Hematopoietic multipotent progenitor cell treated with erythropoietin and hydrocortisone succinate and interleukin-3 and kit ligand, for 6 days (in vitro differentiated cells): ENCODE data around the gene DRC7.

ENCODE experiments used
- DNase-seq: peaks from one replicate; pipeline ENCODE4 v3.0.0-alpha.2; 2015

DRC7 gene, protein sequence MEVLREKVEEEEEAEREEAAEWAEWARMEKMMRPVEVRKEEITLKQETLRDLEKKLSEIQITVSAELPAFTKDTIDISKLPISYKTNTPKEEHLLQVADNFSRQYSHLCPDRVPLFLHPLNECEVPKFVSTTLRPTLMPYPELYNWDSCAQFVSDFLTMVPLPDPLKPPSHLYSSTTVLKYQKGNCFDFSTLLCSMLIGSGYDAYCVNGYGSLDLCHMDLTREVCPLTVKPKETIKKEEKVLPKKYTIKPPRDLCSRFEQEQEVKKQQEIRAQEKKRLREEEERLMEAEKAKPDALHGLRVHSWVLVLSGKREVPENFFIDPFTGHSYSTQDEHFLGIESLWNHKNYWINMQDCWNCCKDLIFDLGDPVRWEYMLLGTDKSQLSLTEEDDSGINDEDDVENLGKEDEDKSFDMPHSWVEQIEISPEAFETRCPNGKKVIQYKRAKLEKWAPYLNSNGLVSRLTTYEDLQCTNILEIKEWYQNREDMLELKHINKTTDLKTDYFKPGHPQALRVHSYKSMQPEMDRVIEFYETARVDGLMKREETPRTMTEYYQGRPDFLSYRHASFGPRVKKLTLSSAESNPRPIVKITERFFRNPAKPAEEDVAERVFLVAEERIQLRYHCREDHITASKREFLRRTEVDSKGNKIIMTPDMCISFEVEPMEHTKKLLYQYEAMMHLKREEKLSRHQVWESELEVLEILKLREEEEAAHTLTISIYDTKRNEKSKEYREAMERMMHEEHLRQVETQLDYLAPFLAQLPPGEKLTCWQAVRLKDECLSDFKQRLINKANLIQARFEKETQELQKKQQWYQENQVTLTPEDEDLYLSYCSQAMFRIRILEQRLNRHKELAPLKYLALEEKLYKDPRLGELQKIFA

GRCh38 chr16:57694725-57695679, at the start of gene DRC7:
DRC7 (plus strand) TSS chr16:57694806; CDS start chr16:57697950, 3,144 bp downstream.
- DNase-seq, result peak; percentile 95

DNA sequence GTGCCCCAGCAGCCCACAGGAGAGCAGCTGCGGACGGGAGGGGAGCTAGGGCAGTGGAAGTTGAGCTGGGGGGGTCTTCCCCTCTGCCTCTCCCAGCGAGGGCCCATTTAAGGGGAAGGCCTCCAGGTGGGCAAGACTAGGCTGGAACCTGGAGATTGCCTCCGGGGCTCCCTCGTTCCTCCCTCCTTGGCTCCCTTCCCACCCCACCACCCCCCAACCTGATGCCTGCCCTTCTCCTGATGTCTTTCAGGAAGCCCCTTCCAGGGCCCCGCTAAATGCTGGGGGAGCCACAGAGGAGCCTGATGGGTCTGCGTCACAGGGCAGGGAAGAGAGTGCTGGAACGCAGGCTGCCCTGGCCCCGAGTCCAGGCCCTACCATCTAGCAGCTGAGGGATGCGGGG, 49.4 kb upstream of the DRC7 start:
- DNase-seq, result no peak

GRCh38 chr16:57645691-57646387, 48.8 kb upstream of the DRC7 start:
- DNase-seq, result no peak

- DNase-seq, result peak; percentile 58
Observed at GRCh38 chr16:57646388-57647039, 48.1 kb upstream of the DRC7 start.

DNA sequence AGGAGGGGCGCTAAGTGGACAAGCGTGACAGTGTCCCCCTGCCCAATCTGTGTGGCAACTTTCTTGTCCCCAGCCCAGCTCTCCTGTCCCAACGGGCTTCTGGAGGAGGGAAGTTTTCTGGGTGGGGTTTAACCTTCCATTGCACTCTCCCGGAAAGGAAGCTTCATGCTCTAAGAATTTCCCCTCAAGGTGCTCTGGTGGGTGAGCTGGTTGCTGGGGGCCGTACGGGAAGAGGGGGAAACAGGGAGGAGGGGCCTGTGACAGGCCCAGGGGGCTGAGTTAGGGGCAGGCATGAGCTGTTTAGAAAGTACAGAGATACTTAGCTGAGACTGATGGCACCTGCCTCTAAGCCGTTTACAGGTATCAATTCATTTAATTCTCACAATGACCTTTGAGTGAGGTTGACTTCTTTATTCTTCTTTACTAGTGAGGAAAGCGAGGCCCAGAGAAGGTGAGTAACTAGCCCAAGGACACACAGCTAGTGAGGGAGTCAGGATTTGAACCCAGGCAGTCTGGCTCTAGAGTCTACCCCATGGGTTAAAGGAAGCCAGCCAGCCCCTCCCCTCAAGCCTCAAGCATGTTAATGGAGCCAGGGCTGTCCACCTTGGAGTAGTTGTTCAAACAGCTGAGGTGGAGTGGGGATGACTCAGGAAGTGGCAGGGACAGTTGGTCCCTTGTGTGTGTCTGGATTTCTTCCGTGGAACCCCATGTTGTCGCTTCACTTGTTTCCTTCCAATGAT, 47.3 kb upstream of the DRC7 start:
- DNase-seq, result no peak

- no peak for DNase-seq
Observed at GRCh38 chr16:57648125-57648524, 46.5 kb upstream of the DRC7 start.

DNA sequence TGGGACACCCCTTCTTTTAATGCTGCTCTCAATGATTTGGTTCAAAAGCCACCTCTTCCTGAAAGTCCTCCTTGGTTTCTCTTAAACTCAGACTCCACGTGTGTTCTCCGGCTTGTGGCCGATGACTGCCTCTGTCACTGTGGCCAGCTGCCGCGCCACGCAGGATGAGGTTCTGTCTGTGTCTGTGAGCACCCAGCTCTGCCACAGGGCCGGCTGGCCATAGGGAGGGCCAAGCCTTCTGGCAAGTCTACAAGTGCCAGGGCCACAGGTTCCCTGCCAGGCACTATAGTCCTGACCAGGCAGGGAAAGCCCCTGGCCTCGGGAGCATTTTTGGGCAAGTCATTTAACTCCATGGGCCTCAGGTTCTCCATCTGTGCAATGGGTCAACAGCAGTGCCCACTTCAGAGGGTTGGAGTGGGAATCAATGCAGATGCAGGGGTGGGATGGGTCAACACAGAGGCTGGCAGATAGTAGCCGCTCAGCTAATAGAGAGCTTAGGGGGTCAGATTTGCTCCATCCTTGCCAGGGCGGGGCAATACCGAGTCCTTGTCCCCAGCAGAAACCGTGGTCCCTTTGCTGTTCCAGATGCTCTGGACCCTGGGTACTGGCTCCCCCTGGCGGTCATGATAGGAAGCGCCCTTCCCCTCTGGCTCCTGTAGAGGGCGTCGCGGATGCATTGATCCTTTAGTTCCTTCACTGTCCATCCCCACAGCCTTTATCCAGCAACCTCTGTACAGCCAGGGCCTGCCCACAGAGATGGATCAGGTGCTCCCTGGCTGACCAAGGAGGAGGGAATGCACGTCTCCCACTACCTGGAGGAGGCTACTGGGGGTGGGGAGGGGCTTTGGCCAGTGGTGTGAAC, 45.8 kb upstream of the DRC7 start:
- DNase-seq, result peak; percentile 92

DNA sequence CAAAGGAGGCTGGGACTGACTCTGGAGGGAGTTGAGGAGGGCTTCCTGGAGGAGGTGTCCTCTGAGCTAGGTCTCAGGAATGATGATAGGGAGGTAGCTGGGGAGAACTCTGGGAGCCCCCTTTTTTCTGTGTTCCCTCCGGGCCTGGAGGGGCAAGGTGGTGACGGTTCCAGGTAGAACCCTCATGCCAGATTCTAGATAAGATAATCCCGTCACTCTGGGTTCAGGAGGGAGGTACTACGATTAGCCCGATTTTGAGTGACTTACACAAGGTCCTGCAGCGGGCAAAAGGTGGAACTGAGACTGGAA, 45.2 kb upstream of the DRC7 start:
- DNase-seq, result no peak

GRCh38 chr16:57649846-57650245, 44.8 kb upstream of the DRC7 start:
- no peak for DNase-seq

GRCh38 chr16:57651344-57652333, 43.0 kb upstream of the DRC7 start:
- DNase-seq, result no peak

DNA sequence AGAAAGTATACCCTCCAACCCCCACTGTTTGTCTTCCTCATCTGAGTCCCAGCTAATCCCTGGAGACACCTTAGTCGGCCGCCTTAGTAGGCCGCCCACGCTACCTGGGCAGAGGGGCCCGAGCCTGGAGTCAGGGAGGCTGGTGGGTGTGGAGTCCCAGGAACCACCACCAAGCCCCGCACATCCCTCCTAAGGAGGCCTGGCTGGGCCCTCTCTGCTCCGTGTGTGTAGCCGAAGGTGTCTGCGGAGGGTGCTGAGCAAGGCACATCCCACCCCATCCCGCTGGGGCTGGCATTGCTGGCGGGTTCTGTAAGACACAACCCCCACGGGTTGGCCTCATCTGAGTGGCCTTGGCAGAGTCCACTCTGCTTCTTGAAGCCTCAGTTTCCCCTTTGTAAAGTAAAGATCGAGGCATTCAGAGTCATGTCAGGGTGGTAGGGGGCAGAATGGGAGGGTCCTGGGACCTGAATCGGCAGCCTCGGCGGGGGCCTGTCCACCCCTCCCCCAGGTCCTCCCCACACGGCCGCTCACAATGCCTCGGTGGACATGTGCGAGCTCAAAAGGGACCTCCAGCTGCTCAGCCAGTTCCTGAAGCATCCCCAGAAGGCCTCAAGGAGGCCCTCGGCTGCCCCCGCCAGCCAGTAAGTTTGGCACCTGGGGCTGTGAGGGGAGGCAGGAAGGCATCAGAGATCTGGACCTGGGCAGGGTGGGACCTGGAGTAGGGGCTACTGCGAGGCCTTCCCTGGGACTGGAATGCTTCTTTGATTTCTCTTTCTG, 41.7 kb upstream of the DRC7 start:
- no peak for DNase-seq

DNA sequence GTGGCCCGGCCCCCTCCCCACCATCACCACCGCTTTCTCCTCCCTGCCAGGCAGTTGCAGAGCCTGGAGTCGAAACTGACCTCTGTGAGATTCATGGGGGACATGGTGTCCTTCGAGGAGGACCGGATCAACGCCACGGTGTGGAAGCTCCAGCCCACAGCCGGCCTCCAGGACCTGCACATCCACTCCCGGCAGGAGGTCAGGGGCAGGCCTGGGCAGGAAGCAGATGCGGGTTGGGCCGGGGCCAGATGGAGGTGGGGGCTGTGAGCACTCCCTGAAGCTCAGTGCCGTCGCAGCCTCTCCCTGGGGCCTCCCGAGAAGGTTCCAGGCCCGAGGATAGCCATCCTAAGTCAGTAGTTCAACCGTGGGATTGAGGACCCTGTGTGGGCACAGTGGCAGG, 40.7 kb upstream of the DRC7 start:
- no peak for DNase-seq

- no peak for DNase-seq
Observed at GRCh38 chr16:57656342-57656955, 38.2 kb upstream of the DRC7 start.

DNA sequence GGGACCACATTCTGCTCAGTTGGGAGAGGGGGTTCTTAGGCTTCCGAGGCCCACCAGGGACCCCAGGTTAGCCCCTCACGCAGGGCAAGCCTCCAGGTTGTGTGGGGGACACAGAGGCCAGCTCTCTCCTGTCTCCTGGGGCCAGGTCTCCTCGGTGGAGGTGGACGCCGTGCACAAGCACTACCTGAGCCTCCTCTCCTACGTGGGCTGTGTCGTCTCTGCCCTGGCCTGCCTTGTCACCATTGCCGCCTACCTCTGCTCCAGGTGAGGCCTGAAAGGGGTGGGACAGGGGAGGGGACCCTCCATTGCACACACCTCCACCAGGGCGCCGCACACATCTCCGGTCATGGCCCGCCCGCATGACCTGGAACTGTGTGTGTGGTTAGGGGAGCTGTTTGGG, 37.4 kb upstream of the DRC7 start:
- no peak for DNase-seq

GRCh38 chr16:57658130-57658877, 36.3 kb upstream of the DRC7 start:
- DNase-seq, result no peak

GRCh38 chr16:57658878-57659674, 35.5 kb upstream of the DRC7 start:
- DNase-seq, result no peak
